ENCODE data around the gene RRAGC.
"Not testable (repeated sequence)": the region's sequence is repeated elsewhere in the genome, so short reads cannot be mapped to it uniquely, and the experiment has no call there.

The RRAGC gene

GRCh38 chr1:38817267-38818174, 42.1 kb downstream of the RRAGC start:
- no peak for DNase-seq (ENCODE audit: low read depth)

DNA sequence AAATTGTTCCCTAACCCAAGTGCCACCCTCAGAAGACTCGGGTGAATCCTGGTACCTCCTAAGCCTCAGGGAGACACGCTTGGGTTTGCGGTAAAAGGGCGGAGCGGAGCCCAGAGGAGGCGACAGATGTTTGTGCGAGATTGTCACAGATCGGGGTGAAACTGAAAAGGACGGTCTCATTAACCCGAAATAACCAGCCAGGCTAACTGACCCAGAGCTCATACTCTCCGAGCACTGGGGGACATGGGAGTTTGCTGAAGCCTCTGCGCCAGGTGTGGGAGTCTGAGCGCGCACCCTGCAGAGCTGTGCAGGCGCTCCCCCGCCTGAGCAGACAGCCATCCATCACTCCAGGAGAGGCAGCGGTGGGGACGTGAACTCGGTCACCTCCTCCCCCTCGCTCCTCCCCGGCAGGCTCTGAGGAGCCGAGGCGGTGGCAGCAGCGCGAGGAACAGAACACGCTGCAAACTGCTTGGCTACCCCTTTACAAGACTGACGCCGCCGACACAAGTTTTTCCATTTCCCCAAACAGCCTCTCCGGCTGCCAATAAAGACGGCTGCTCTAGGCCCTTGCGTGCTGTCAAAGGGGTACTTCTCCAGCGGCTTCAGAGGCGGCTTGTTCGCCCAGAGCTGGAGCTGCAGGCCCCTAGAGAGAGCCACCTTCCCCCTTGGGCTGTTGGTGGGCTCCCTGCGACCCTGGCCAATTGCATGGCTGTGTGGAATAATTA, 43.5 kb downstream of the RRAGC start:
- no peak for DNase-seq (ENCODE audit: low read depth)

DNA sequence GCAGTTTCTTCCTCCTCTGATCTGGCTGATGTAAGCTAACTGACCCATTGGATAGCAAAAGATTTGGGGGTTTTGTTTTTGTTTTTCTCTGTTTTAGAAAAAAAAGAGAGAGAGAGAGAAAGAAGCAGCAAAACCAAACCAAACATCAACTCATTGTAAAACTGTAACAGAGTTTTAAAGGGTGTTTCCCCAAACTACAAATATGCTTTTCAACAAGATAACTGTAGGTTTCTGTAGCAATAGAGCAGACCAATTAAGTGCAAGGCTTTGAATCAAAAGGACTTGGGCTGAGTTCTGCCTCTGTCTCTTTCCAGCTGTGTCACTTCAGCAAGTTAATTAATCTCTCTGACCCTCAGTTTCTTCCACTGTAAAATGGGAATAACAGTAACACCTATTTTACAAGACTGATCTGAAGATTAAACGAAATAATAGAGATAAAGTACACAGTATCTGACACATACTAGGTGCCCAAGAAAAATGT, 44.5 kb downstream of the RRAGC start:
- DNase-seq (ENCODE audit: low read depth) = no peak

- no peak for DNase-seq (ENCODE audit: low read depth)
Observed at GRCh38 chr1:38814444-38814983, 45.1 kb downstream of the RRAGC start.

GRCh38 chr1:38812981-38813380, 46.6 kb downstream of the RRAGC start:
- DNase-seq (ENCODE audit: low read depth) = no peak

GRCh38 chr1:38811466-38811865, 48.1 kb downstream of the RRAGC start:
- DNase-seq (ENCODE audit: low read depth) = not testable (repeated sequence)

GRCh38 chr1:38806090-38806489, 53.5 kb downstream of the RRAGC start:
- DNase-seq (ENCODE audit: low read depth) = no peak

- DNase-seq (ENCODE audit: low read depth) = no peak
Observed at GRCh38 chr1:38805036-38805435, 54.5 kb downstream of the RRAGC start.

- DNase-seq (ENCODE audit: low read depth) = no peak
Observed at GRCh38 chr1:38804062-38804886, 55.3 kb downstream of the RRAGC start.

DNA sequence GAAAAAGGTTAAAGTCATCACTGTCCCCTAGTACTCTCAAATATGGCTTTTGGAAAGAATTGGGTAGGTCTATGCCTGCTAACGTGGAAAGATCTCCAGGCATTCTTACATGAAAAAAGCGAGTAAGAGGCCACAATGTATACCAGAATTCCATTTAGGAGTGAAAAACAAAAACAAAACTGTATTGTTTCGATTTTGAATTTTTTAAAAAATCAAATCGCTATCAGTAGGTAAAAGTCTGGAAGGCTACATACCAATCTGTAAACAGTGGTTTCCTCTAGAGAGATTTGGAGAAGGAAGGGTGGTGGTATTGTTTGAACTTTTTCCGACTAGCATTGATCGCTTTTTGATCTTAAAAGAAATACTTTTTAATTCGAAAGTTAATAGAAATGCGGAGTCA, 55.9 kb downstream of the RRAGC start:
- DNase-seq (ENCODE audit: low read depth) = no peak

- no peak for DNase-seq (ENCODE audit: low read depth)
Observed at GRCh38 chr1:38800720-38801671, 58.6 kb downstream of the RRAGC start.

DNA sequence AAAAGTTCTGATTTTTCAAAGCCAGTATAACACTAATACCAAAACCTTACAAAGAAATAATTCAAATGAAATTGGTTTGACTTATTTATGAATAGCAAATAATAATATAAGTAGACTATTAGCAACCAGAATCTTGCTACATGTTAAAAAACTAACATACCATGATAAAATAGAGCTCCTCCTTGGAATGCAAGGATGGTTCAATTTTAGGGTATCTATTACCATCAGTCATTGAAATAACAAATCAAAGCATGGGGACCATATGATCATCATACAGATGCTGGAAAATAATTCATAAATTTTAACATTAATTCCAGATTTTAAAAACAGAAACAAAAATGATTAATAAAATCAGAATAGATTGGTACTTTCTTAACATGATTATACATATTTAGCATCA, 66.3 kb downstream of the RRAGC start:
- DNase-seq (ENCODE audit: low read depth) = no peak

DNA sequence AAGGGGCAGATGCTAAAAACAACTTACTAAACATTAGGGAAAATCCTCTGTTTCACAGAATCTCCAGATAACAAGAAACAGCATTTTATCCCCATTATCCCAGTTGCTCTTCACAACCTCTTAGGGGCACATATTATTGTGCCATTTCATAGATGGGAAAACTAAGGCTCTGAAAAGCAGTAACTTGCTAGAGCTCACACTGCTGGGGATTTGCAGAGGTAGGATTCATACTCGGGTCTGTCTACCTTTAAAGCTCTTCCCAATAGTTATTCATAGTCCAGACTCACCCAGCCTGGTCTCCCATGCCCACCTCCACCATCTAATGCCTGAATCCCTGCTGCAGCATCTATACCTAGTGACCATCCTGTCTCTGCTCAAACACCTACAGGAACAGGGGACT, 67.7 kb downstream of the RRAGC start:
- DNase-seq (ENCODE audit: low read depth) = no peak

DNA sequence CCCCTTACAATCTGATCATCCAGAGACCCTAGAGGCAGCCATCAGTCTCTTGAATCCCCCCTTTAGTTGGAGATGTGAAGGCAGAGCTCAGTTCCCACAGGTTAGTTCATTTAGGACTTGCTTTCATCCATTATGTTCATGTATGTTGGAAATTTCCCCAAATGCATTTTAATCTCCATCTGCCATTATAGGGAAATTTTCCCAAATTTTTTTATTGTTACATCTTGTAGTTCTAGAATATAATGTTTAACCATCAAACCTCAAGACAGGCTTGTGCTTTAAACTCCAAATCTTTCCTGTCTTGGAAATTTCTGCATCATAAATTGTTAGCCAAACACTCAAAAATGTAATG, 68.4 kb downstream of the RRAGC start:
- no peak for DNase-seq (ENCODE audit: low read depth)

- no peak for DNase-seq (ENCODE audit: low read depth)
Observed at GRCh38 chr1:38790422-38791163, 69.0 kb downstream of the RRAGC start.

DNA sequence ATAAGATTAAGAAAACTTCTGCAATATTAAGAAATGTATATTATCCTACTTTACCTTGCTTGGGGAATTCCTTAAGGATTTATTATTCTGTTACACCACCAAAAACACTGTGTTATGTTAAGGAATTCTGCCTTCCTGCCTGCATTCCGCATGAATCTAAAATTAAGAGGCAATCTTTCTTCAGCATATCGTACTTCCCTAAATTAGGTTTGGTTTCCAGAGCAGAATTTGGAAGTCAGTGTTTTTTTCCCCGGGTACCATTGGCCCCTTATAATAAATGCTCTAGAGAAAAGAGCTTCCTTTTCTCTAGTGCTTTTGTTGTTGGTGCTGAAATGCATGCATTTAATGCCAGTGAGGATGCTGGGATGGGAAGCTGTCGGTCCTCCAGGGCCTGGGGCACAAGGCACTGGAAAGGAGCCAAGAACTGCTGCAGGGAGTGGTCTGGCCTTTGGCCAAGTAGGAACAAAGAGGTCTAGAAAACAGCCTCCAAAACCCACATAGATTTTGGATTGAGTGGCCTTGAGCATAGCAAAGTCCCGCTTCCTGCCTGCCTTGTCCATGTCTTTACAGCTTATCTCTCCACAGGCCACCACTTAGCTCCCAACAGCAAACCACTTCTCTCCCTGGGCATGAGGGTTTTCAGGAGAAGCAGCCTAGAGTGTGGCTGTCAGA, 69.9 kb downstream of the RRAGC start:
- no peak for DNase-seq (ENCODE audit: low read depth)

DNA sequence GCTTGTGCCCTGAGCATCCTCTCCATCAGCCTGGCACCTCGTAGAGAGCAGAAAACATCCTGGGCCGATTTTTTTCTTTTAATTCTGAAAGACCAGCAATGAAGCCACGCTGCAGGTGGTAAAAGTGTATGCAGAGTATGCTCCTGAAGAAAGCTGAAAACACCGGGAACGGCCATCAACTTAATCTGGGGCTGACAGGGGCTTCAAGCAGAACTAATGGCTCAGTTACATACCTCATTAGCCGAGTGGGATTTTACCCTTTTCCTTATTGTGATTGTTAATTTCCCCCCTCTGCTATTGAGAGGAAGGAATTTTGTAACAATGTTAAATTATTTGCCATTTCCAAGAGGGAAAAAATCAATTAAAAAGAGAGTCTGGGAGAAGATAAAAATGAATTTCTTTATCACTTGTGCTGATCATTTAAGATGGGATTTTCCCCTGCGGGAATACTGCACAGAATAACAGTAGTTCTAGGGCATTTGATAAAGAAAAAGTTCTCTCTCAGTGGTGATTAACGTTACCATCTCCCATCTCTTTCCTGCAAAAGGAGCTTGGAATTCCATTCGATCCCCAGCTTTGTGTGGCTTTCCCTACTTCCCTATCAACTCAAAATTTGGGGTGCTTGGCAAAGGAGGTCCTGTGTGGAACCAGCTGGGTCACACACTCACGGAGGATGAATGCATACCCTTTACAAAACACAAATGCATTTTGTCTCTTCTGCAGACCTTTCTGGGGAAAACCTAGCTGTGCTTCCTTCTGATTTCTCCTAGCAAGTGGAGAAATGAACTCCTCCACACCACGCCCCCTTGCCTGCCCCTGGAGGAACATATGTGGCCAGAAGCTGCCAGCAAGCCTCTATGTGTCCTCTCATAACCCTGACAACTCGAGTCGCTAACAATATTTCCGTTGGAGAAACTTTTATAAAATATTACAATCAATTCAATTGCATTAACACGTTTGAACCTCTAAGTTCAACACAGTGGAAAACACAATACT, 70.9 kb downstream of the RRAGC start:
- no peak for DNase-seq (ENCODE audit: low read depth)
